Gastrocnemius medialis (tissue), 4 donors: Measurements from ENCODE around the gene RIMKLB.

ENCODE experiments used
- CTCF ChIP-seq, 5 experiments: fragments of 450-650 bp in 3 of 5; fragments of 200-600 bp in 2 of 5; sonication (generic) in 2 of 5; IDR thresholded peaks in 4 of 5; conservative IDR thresholded peaks in 1 of 5; 1 replicate in 4 of 5; 2 replicates in 1 of 5; pipeline ENCODE4 v1.5.1; 2016 to 2019; ENCODE audit warnings: antibody characterized with exemption in 5 of 5, mild to moderate bottlenecking in 3 of 5, moderate library complexity in 3 of 5
- POLR2A ChIP-seq, 2 donors: fragments of 450-650 bp; IDR thresholded peaks; one replicate each; pipeline ENCODE4 v1.6.1; 2017; ENCODE audit warnings: antibody characterized with exemption in 2 of 2, mild to moderate bottlenecking in 2 of 2, moderate library complexity in 2 of 2

GRCh38 chr12:8780389-8780788 is 82.6 kb downstream of the RIMKLB start:
- TF ChIP-seq CTCF (IDR thresholded peaks at IDR 0.05 in 4 of 5, conservative IDR thresholded peaks at IDR 0.05 in 1 of 5) (no peak), POLR2A (IDR thresholded peaks at IDR 0.05) (no peak)
